Hindlimb muscle (tissue), 1 donor: ENCODE results near the gene TUBB. TPM values are rescaled to one million over a fixed set of nuclear protein-coding genes. Genes with fewer than 3 reads are reported as not detected.
A peak's percentile ranks its signal among the peaks of the same experiment; 100 is the strongest.
"Not testable (repeated sequence)": the region's sequence is repeated elsewhere in the genome, so short reads cannot be mapped to it uniquely, and the experiment has no call there.

Source experiments
- DNase-seq: peaks from one replicate; pipeline ENCODE4 v3.0.0-alpha.2; 2013
- polyA plus RNA-seq: library from polyadenylated mRNA; unstranded; fragments of 120-200 nt; gene quantifications from one replicate; pipeline ENCODE4 v1.2.1, GENCODE V29; 2013; ENCODE audit not compliant: insufficient read length

TUBB gene
- polyA plus RNA-seq, 1 donor: 777 TPM

- no peak for DNase-seq
These were observed 32.3 kb upstream of the TUBB start for GRCh38 chr6:30687659-30688431.

- no peak for DNase-seq
These were observed 31.6 kb upstream of the TUBB start for GRCh38 chr6:30688569-30688968.

GRCh38 chr6:30689022-30689865 lies 30.9 kb upstream of the TUBB start:
- no peak for DNase-seq

- no peak for DNase-seq
These were observed 30.2 kb upstream of the TUBB start for GRCh38 chr6:30689985-30690384.

- peak; percentile 93 for DNase-seq
These were observed 29.5 kb upstream of the TUBB start, which contains the start of gene NRM for GRCh38 chr6:30690403-30691207. Gene NRM, minus strand, starts transcription at chr6:30690984. Its CDS starts 10 bp downstream, at chr6:30690974.

- DNase-seq: no peak
These were observed 28.8 kb upstream of the TUBB start for GRCh38 chr6:30691208-30691847.

- DNase-seq: no peak
These were observed 23.7 kb upstream of the TUBB start for GRCh38 chr6:30696432-30696831.

- DNase-seq: no peak
These were observed 19.8 kb upstream of the TUBB start for GRCh38 chr6:30700340-30700739.

GRCh38 chr6:30703011-30703410 lies 17.1 kb upstream of the TUBB start:
- DNase-seq: no peak

GRCh38 chr6:30703821-30704220 lies 16.3 kb upstream of the TUBB start:
- DNase-seq: no peak

- no peak for DNase-seq
These were observed 14.5 kb upstream of the TUBB start for GRCh38 chr6:30705620-30706019.

- DNase-seq: no peak
These were observed 12.8 kb upstream of the TUBB start for GRCh38 chr6:30707281-30707850.

- no peak for DNase-seq
These were observed 10.9 kb upstream of the TUBB start for GRCh38 chr6:30709101-30709868.

GRCh38 chr6:30711758-30712380 lies 8.3 kb upstream of the TUBB start:
- DNase-seq: no peak

- DNase-seq: no peak
These were observed 7.7 kb upstream of the TUBB start for GRCh38 chr6:30712441-30712945.

- DNase-seq: no peak
These were observed 5.9 kb upstream of the TUBB start for GRCh38 chr6:30714263-30714662.

- no peak for DNase-seq
These were observed 3.3 kb upstream of the TUBB start for GRCh38 chr6:30716879-30717128.

- DNase-seq: peak; percentile 99
These were observed 2.9 kb upstream of the TUBB start, which contains the start of gene MDC1 for GRCh38 chr6:30717129-30717844. Gene MDC1, minus strand, starts transcription at chr6:30717281. Its CDS starts 2,106 bp downstream, at chr6:30715175.

- not testable (repeated sequence) for DNase-seq
These were observed 2.1 kb upstream of the TUBB start for GRCh38 chr6:30717845-30718720.
